Measurements from ENCODE around the gene CELA1. TPM values are rescaled to one million over a fixed set of nuclear protein-coding genes. Genes with fewer than 3 reads are reported as not detected.

Gene CELA1
- polyA plus RNA-seq, 2 of the 4 experiments (the other 2 are of a cell fraction) = not detected

GRCh38 chr12:51388069-51388799 lies 41.8 kb upstream of the CELA1 start:
- ATAC-seq = peak in 1 of 2 experiments; percentile 5; a peak in 1 of 6 replicates
- Histone ChIP-seq H3K4me3 (no peak overlapping the region), H3K4me1 (peaks cover 20% of the 10 kb centered on the region), H3K4me2 (peak overlapping the region; percentile 48), H3K27ac (peak overlapping the region; percentile 21 to 73; a peak in 4 of 6 replicates), H3K9me3 (no peaks in the 10 kb centered on the region)
- WGBS (ENCODE audit: missing lambda C conversion rate) = 58% methylated on average over 10 of the region's 10 CpGs
- no peak for FAIRE-seq
- peak in 1 of 2 experiments; percentile 31 for DNase-seq (ENCODE audit: low read depth in 1 of 2, low spot score in 1 of 2)
- TF ChIP-seq MAFK (IDR thresholded peaks at IDR 0.05; ENCODE audit: partially characterized antibody) (no peak), USF2 (IDR thresholded peaks at IDR 0.05) (no peak)
- POLR2A ChIA-PET = no interaction called here
- CTCF ChIA-PET = interaction anchor here (1.8 to 1.9 kb wide), 2 partner anchors 17 to 33 kb away, joined by 4 to 9 read pairs; no protein-coding TSS in a partner anchor

- ChIA-PET POLR2A (no interaction called here), CTCF (interaction anchor here (0.9 to 2.0 kb wide), 5 partner anchors 9 to 699 kb away, joined by 3 to 5 read pairs (median 3); no protein-coding TSS in a partner anchor)
- no peak for ATAC-seq
- no peak for DNase-seq (ENCODE audit: low read depth in 1 of 2, low spot score in 1 of 2)
- Histone ChIP-seq H3K4me2 (no peak overlapping the region), H3K4me3 (no peak overlapping the region), H3K4me1 (peaks cover 20% of the 10 kb centered on the region), H3K9me3 (no peaks in the 10 kb centered on the region), H3K27ac (no peak overlapping the region)
- whole genome bisulfite sequencing (ENCODE audit: missing lambda C conversion rate) = 58% methylated on average over 4 of the region's 4 CpGs
- TF ChIP-seq CBX8 (IDR thresholded peaks at IDR 0.05) (no peak), ELK1 (IDR thresholded peaks at IDR 0.05; ENCODE audit: low read depth, low read length) (no peak), SREBF2 (IDR thresholded peaks at IDR 0.05) (no peak), JUN (IDR thresholded peaks at IDR 0.05) (no peak), RAD21 (conservative IDR thresholded peaks at IDR 0.05 in 1 of 2, IDR thresholded peaks at IDR 0.05 in 1 of 2) (no peak), GATA3 (IDR thresholded peaks at IDR 0.05; ENCODE audit: borderline replicate concordance) (no peak), FOSL2 (IDR thresholded peaks at IDR 0.05) (no peak), FOSL2 (CRISPR knock-in tag; IDR thresholded peaks at IDR 0.05) (no peak), REST (IDR thresholded peaks at IDR 0.05) (no peak), MYC (IDR thresholded peaks at IDR 0.05; ENCODE audit: borderline replicate concordance, low read length) (no peak), NPAS2 (CRISPR knock-in tag; IDR thresholded peaks at IDR 0.05; ENCODE audit: borderline replicate concordance) (no peak), ZNF302 (CRISPR knock-in tag; IDR thresholded peaks at IDR 0.05) (no peak)
- no peak for FAIRE-seq
These were observed 39.9 kb upstream of the CELA1 start for GRCh38 chr12:51386351-51386750.

- Histone ChIP-seq H3K27ac (no peak overlapping the region), H3K4me1 (peaks cover 13% of the 10 kb centered on the region), H3K9me3 (no peaks in the 10 kb centered on the region), H3K4me3 (no peak overlapping the region), H3K4me2 (no peak overlapping the region)
- ATAC-seq = no peak
- WGBS (ENCODE audit: missing lambda C conversion rate) = 61% methylated on average over 6 of the region's 6 CpGs
- FAIRE-seq = no peak
- ChIA-PET CTCF (interaction anchor here (1.0 to 1.5 kb wide), 4 partner anchors 11 to 38 kb away, joined by 3 to 7 read pairs (median 3); no protein-coding TSS in a partner anchor), POLR2A (no interaction called here)
- no peak for DNase-seq (ENCODE audit: low read depth in 1 of 2, low spot score in 1 of 2)
- no peak for TF ChIP-seq FOSB (CRISPR knock-in tag; IDR thresholded peaks at IDR 0.05)
- TF ChIP-seq HOXB13 (CRISPR knock-in tag; IDR thresholded peaks at IDR 0.05; ENCODE audit: low read depth) = no peak
- TF ChIP-seq NFE2L2 (conservative IDR thresholded peaks at IDR 0.05; ENCODE audit: low read length) = no peak
- TF ChIP-seq ZFP36 (IDR thresholded peaks at IDR 0.05; ENCODE audit: borderline replicate concordance, partially characterized antibody) = peak; percentile 36
These were observed 36.9 kb upstream of the CELA1 start for GRCh38 chr12:51383269-51383905.

Measured in A549 (cell line).